OCI-LY7 (cell line): ENCODE measurements around the gene RFX2. TPM values are rescaled to one million over a fixed set of nuclear protein-coding genes. Genes with fewer than 3 reads are reported as not detected.
A peak's percentile ranks its signal among the peaks of the same experiment; 100 is the strongest.

Experiments
- BruUV-seq: library from RNA; stranded (reverse); fragments of 400-500 nt; replicated peaks from 2 replicates; lab custom pipeline; 2021; lab: Mats Ljungman, UMichigan
- CTCF ChIA-PET: fragments of 300-600 bp; sonication (Branson Sonifier 250); formaldehyde crosslinking; loops from one replicate; lab custom pipeline; 2022; ENCODE audit warnings: antibody characterized with exemption; ENCODE audit not compliant: unreplicated experiment; lab: Charles Lee
- POLR2A ChIA-PET: fragments of 300-600 bp; sonication (Branson Sonifier 250); formaldehyde crosslinking; loops from one replicate; lab custom pipeline; 2022; ENCODE audit warnings: antibody characterized with exemption; lab: Charles Lee
- DNase-seq: peaks from one replicate; pipeline ENCODE4 v3.0.0-alpha.2; 2015; ENCODE audit warnings: low spot score
- H2AFZ ChIP-seq: fragments of 200-600 bp; sonication (generic), shearing (Covaris generic); 2 replicates; pipeline ENCODE4 v1.6.1; 2014; ENCODE audit warnings: mild to moderate bottlenecking, antibody characterized with exemption, low read length, moderate library complexity
- H3K27ac ChIP-seq: fragments of 200-600 bp; sonication (generic); 2 replicates; pipeline ENCODE4 v1.5.1; 2014; ENCODE audit warnings: mixed run types, low read depth, mild to moderate bottlenecking, moderate library complexity, low read length, inconsistent platforms; ENCODE audit not compliant: poor library complexity, severe bottlenecking
- H3K36me3 ChIP-seq: fragments of 200-600 bp; sonication (generic); 2 replicates; pipeline ENCODE4 v1.6.1; 2014; ENCODE audit warnings: mild to moderate bottlenecking, antibody characterized with exemption, low read length, moderate library complexity, mixed read lengths; ENCODE audit not compliant: insufficient read depth
- H3K4me1 ChIP-seq: fragments of 200-600 bp; sonication (generic); 2 replicates; pipeline ENCODE4 v1.5.1; 2014; ENCODE audit warnings: mild to moderate bottlenecking, low read length; ENCODE audit not compliant: insufficient read depth, poor library complexity, severe bottlenecking
- H3K4me2 ChIP-seq: fragments of 200-600 bp; sonication (generic); 2 replicates; pipeline ENCODE4 v1.6.1; 2014; ENCODE audit warnings: mild to moderate bottlenecking, low read length
- H3K4me3 ChIP-seq: fragments of 200-600 bp; sonication (generic); 2 replicates; pipeline ENCODE4 v1.5.1; 2014; ENCODE audit warnings: mild to moderate bottlenecking, low read depth, low read length; ENCODE audit not compliant: poor library complexity, severe bottlenecking
- H3K79me2 ChIP-seq: fragments of 200-600 bp; sonication (generic); 2 replicates; pipeline ENCODE4 v1.6.1; 2016; ENCODE audit warnings: low read depth, mild to moderate bottlenecking, low read length, moderate library complexity, mixed read lengths; ENCODE audit not compliant: insufficient read depth
- H3K9me2 ChIP-seq: fragments of 200-600 bp; sonication (generic); 2 replicates; pipeline ENCODE4 v1.6.1; 2016; ENCODE audit warnings: mild to moderate bottlenecking, low read length, mixed read lengths; ENCODE audit not compliant: insufficient read depth
- H3K9me3 ChIP-seq: fragments of 200-600 bp; sonication (generic); 2 replicates; pipeline ENCODE4 v1.6.1; 2014; ENCODE audit warnings: mild to moderate bottlenecking, mixed run types, low read length, mixed read lengths
- H4K20me1 ChIP-seq: fragments of 200-600 bp; sonication (generic); 2 replicates; pipeline ENCODE4 v1.6.1; 2014; ENCODE audit warnings: mild to moderate bottlenecking, antibody characterized with exemption, low read length, moderate library complexity, mixed read lengths; ENCODE audit not compliant: insufficient read depth
- CTCF ChIP-seq: fragments of 200-600 bp; sonication (generic); conservative IDR thresholded peaks from 2 replicates; pipeline ENCODE4 v1.5.1; 2014; ENCODE audit warnings: mild to moderate bottlenecking, antibody characterized with exemption, low read length, moderate library complexity, mixed read lengths
- EZH2phosphoT487 ChIP-seq: fragments of 200-600 bp; sonication (generic); IDR thresholded peaks from 2 replicates; pipeline ENCODE4 v1.6.1; 2018; ENCODE audit warnings: low read depth, borderline replicate concordance, mild to moderate bottlenecking, mixed run types, antibody characterized with exemption, low read length, moderate library complexity, mixed read lengths
- intact Hi-C: fragments of 100-400 bp; cut with micrococcal nuclease; formaldehyde crosslinking; loops from one replicate; pipeline ENCODE4 v1.10.0; 2022; ENCODE audit not compliant: unreplicated experiment
- total RNA-seq, 2 experiments: library from RNA; depleted of rRNA in 1 of 2; stranded (reverse); fragments of >200 nt in 1 of 2; shearing (Covaris generic) in 1 of 2; gene quantifications; 2 replicates each; pipeline ENCODE4 v1.2.3, GENCODE V29; 2014 to 2022

Gene RFX2
- total RNA-seq, 2 experiments from 2014 or later = 11.0 to 11.8 TPM

- CTCF ChIA-PET = interaction anchor here (1.1 to 1.4 kb wide), 5 partner anchors 9 to 219 kb away, joined by 3 to 5 read pairs (median 3); partner anchors contain the start of gene NRTN
- TF ChIP-seq EZH2phosphoT487 = no peak
- peak; percentile 85 for TF ChIP-seq CTCF
- H3K4me3 ChIP-seq = no peak overlapping the region
- no peaks in the 10 kb centered on the region for H3K9me3 ChIP-seq
- no peaks in the 10 kb centered on the region for H3K36me3 ChIP-seq
- no peaks in the 10 kb centered on the region for H3K4me1 ChIP-seq
- H3K4me2 ChIP-seq = no peak overlapping the region
- POLR2A ChIA-PET = no interaction called here
- H3K9me2 ChIP-seq = no peaks in the 10 kb centered on the region
- no peak overlapping the region for H2AFZ ChIP-seq
- no peaks in the 10 kb centered on the region for H4K20me1 ChIP-seq
- no TSS peak for BruUV-seq
- no peak overlapping the region for H3K27ac ChIP-seq
- H3K79me2 ChIP-seq = no peaks in the 10 kb centered on the region
- intact Hi-C loops = loop anchor here (1.0 to 10.0 kb wide), 3 partner anchors 35 to 218 kb away; partner anchors contain the start of genes NDUFA11 and VMAC
- DNase-seq = peak; percentile 89
These were observed 88.3 kb downstream of the RFX2 start for GRCh38 chr19:6021878-6022569.

- no peaks in the 10 kb centered on the region for H4K20me1 ChIP-seq
- H3K79me2 ChIP-seq = no peaks in the 10 kb centered on the region
- no peak overlapping the region for H3K4me3 ChIP-seq
- no peaks in the 10 kb centered on the region for H3K9me2 ChIP-seq
- H3K36me3 ChIP-seq = no peaks in the 10 kb centered on the region
- no peaks in the 10 kb centered on the region for H3K9me3 ChIP-seq
- TF ChIP-seq EZH2phosphoT487 (no peak), CTCF (no peak)
- intact Hi-C loops = loop anchor here (10.0 kb wide), 1 partner anchor 116 kb away; the partner anchor contains the start of genes NDUFA11 and VMAC
- CTCF ChIA-PET = interaction anchor here (1.4 kb wide), 1 partner anchor 37 kb away, joined by 3 read pairs; no protein-coding TSS in a partner anchor
- POLR2A ChIA-PET = no interaction called here
- DNase-seq = no peak
- H3K4me2 ChIP-seq = no peak overlapping the region
- H3K27ac ChIP-seq = no peak overlapping the region
- no peak overlapping the region for H2AFZ ChIP-seq
- no peaks in the 10 kb centered on the region for H3K4me1 ChIP-seq
- BruUV-seq = no TSS peak
These were observed 89.1 kb downstream of the RFX2 start for GRCh38 chr19:6020972-6021805.
